HG03135 (cell line): Measurements from ENCODE around the gene THTPA.

ENCODE experiments used
- ATAC-seq: cut with Tn5 transposase; IDR thresholded peaks from one replicate; pipeline ENCODE4 v1.9.1; 2021; ENCODE audit warnings: mild to moderate bottlenecking, moderate library complexity; ENCODE audit not compliant: unreplicated experiment

The THTPA gene

GRCh38 chr14:23566778-23567185, 10.7 kb downstream of the THTPA start:
- ATAC-seq, result no peak

- peak; percentile 79 for ATAC-seq
These were observed 11.3 kb downstream of the THTPA start, which contains the start of gene AP1G2 for GRCh38 chr14:23567186-23568020. Gene AP1G2 (minus strand): TSS chr14:23567791. CDS start chr14:23567314, 477 bp downstream.

- ATAC-seq, result no peak
These were observed 12.0 kb downstream of the THTPA start for GRCh38 chr14:23568021-23568599.

DNA sequence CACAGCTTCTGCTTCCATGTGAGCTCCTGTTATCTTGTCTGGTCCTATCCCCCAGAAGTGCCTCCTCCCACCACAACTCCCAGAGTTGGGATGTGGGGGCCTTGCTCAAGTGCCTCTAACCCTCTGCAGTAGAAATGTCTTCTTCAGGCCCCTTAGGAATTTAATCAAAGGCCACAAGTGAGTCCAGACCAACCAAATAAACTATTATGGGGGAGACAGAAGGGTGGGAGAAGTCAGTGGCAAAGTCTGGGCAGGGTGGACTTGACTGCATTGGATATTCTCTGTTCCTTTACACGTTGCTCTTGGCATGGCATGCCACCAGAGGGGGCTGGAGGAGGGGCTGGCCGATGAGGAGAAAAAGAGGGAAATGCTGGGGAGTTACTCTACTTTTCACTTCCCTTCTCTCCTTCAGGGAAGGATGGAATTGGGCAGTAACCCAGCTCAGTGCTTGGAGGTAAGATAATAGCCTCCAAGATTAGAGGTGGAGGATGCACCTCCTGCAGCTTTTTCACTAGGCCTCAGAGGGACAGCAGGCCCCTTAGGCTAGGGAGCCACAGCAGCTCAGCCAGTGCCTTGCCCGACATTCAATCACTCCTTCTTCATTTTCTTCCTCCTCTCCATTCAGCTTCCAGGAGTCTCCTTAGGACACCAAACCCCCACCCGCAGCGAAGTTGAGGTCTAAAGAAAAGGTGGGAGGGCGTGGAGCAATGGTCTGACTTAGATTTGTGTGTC, 12.7 kb downstream of the THTPA start:
- ATAC-seq, result no peak

- ATAC-seq, result no peak
These were observed 13.5 kb downstream of the THTPA start for GRCh38 chr14:23569443-23570151.

GRCh38 chr14:23570806-23571483, 14.9 kb downstream of the THTPA start:
- ATAC-seq, result no peak

DNA sequence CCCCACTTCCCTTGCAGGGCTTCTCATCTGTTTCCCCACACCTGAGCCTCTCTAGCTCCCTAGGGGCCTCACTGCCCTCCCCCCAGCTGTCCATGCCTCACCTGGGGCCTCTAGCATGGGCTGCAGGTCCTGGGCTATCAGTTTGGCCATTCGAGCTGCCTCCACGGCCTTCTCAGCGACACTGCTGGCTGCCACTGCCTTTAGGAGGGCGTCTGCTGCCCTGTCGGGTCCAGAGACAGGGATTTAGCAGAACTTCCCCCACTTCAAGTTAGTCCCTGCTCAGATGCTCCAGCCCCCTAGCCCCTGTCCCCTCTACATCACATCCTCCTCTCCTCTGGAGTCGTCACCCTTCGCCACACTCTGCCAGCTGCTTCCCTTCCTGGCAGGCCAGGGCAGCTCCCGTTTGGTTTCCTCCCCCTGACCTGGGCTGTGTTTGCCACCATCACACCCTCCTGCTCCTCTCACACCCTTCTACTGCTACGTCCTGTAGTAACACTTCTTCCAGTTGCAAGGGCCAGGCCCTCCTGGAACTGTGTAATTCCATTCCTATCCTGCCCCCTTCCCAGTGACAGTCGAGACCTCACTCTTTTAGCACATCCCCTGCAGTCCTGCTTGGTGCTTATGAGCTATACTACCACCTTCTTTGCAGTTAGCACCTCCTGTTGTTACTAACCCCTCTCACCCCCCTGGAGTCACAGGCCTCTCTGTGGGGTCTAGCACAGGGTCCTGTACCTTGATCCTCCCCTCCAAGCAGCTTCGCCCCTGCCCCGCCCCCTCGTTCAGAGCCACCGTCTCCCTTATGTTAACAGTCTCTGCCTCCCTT, 15.8 kb downstream of the THTPA start:
- ATAC-seq, result no peak

GRCh38 chr14:23572524-23572828, 16.4 kb downstream of the THTPA start:
- no peak for ATAC-seq

GRCh38 chr14:23572836-23573235, 16.8 kb downstream of the THTPA start:
- no peak for ATAC-seq

DNA sequence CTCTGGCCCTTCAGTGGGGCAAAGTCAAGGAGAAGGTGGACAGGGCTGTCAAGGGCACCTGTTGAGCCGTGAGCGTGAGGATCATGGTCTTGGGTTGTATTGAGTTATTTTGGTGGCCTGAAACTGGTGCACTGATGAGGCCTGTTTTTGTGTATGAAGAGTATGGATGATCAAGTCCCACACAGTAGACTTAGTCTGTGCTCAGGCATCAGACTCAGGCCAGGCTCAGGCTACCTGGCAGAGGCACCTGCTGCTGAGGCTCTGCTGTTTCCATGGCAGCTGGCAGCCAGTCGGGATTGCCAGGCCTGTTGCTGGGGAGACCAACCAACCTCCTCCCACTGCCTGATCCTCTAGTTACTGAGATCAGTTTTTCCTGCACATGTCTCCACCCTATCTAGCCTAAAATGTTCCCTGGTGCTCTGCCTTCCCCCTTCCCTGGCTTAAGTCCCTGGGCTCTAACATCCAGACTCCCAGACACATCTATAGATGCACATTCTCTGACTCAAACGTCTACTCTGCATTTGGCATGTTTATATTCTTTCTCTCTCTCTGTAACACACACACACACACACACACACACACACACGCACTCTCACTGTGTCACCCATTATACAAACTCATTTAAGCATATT, 17.4 kb downstream of the THTPA start:
- no peak for ATAC-seq

DNA sequence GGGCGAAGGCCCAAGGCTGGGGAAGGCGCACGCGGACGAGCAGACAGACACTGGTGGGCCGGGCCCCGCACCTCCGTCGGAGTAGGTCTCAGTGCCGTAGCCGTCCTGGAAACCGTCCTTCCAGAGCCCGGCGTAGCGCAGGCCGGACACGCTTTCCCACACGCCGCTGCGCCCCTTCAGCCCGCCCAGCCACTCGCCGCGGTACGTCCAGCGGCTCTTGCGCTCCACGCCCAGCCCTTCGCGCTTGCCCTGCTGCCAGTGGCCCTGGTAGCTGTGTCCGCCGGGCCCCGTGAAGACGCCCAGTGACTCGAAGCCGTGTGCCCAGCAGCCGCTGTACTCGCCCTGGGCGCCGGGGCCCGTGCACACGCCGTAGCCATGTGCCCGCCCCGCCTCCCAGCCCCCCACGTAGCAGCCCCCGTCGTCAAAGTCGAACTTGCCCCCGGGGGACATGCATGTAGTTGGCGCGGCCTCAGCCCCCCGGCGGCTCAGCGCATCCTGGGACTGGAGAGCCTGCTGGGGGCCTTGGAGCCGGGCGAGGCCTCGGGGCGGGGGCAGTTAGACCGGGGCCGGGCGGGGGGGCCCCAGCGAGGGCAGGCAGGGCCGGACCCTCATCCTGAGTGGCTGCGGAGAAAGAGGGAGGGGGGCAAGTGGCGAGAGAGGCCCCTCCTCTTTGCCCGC, 21.1 kb downstream of the THTPA start:
- no peak for ATAC-seq

- ATAC-seq, result no peak
These were observed 21.8 kb downstream of the THTPA start for GRCh38 chr14:23577710-23578392.

DNA sequence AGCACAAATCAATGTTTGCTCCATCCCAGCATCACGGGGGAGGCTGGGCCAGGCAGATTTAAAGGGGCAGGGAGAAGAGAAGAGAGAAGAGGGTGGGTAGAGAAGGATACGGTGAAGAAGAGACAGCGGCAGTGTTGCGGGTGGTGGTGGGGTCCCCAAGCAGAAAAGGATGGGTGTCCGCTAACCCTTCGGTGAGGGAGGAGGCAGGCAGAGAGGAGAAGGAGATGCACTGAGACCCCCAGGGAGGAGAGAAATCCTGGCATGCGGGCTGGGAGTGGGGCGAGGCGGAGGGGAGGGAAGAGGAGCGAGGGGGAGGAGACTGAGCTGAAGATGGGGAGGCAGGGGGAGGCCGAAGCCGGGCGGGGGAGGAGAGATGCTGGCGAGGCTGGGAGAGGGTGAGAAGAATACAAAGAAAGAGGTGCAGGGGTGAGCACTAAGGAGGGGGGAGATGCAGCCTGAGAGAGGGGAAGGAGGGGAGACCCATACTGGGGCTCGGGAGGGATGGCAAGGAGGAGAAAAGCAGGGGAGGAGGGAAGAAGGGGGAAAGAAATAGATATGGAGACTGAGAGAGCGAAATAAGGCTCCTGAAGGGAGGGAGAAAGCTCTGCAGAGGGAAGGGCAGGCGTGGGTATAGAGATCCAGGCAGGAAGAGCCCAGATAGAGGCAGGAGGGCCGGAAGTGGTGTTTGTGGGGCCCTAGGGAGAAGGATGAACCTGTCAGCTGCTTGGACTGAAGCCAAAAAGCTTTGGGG, 22.7 kb downstream of the THTPA start, which contains the start of gene JPH4:
Gene JPH4, minus strand, starts transcription at position 231 of the 751 bp plus-strand sequence. CDS start 1,337 bp downstream, outside the sequence.
- no peak for ATAC-seq

DNA sequence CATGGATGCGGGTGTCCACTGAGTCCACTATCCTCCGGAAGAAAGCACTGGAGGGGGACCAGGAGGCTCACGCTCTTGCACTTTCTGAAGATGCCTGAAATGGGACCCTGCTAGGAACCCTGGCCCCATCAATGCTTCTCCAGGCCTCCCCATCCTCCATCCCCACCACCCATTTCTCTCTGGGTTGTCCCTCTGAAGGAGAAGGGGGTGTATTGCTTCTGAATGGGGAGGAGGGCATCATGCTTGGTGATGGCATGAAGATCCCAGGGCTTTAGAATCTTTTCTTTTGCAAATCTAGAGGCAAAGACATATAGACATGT, 23.2 kb downstream of the THTPA start:
- no peak for ATAC-seq

- no peak for ATAC-seq
These were observed 23.7 kb downstream of the THTPA start for GRCh38 chr14:23579739-23580138.

- ATAC-seq, result no peak
These were observed 24.3 kb downstream of the THTPA start for GRCh38 chr14:23580152-23580926.

DNA sequence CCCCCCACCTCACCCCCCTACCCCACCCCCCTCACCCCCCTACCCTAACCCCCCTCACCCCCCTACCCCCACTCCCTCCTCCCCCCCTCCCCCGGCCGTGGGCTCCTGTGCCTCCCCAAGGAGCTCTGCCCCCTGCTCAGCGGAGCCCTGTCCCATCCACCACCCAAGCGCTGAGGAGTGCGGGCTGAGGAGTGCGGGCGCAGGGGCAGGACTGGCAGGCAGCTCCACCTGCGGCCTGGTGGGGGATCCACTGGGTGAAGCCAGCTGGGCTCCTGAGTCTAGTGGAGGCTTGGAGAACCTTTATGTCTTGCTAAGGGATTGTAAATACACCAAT, 24.8 kb downstream of the THTPA start:
- ATAC-seq, result no peak
